K562 (cell line): Measurements from ENCODE around the gene FAM43B. TPM values are rescaled to one million over a fixed set of nuclear protein-coding genes. Genes with fewer than 3 reads are reported as not detected.
A peak's percentile ranks its signal among the peaks of the same experiment; 100 is the strongest.

Experiments used
- ATF1 ChIP-seq, 2 experiments: fragments of 450-650 bp in 1 of 2; IDR thresholded peaks; 2 replicates each; pipeline ENCODE4 v1.6.1; 2016; ENCODE audit warnings: missing compliant biosample characterization in 1 of 2, missing genetic modification characterization in 1 of 2
- CREB3L1 ChIP-seq: fragments of 450-650 bp; IDR thresholded peaks from 2 replicates; pipeline ENCODE4 v1.6.1; 2014; ENCODE audit warnings: low read depth, mild to moderate bottlenecking, moderate library complexity, borderline replicate concordance
- EWSR1 ChIP-seq: fragments of 450-650 bp; IDR thresholded peaks from 2 replicates; pipeline ENCODE4 v1.6.1; 2018; ENCODE audit warnings: borderline replicate concordance, mild to moderate bottlenecking, low read depth, moderate library complexity; ENCODE audit not compliant: partially characterized antibody
- GABPA ChIP-seq: fragments of 200-800 bp; sonication (Bioruptor generic); conservative IDR thresholded peaks from 2 replicates; pipeline ENCODE4 v1.6.1; 2016; ENCODE audit warnings: low read depth, missing genetic modification characterization, missing compliant biosample characterization
- GTF3C2 ChIP-seq: IDR thresholded peaks from 3 replicates; pipeline ENCODE4 v1.6.1; 2011; ENCODE audit warnings: borderline replicate concordance, mild to moderate bottlenecking, moderate library complexity; ENCODE audit not compliant: insufficient read length; ENCODE audit errors: extremely low read depth
- HNRNPH1 ChIP-seq: fragments of 200-400 bp; formaldehyde crosslinking; optimal IDR thresholded peaks from 2 replicates; pipeline ENCODE3; 2017; ENCODE audit warnings: low read depth, mild to moderate bottlenecking, low read length, moderate library complexity
- KLF16 ChIP-seq: IDR thresholded peaks from 2 replicates; pipeline ENCODE4 v1.6.1; 2016; ENCODE audit warnings: antibody characterized with exemption
- NFYB ChIP-seq: IDR thresholded peaks from 2 replicates; pipeline ENCODE4 v1.6.1; 2011; ENCODE audit warnings: mild to moderate bottlenecking, moderate library complexity; ENCODE audit not compliant: insufficient read length; ENCODE audit errors: extremely low read depth
- POLR2A ChIP-seq: fragments of 450-650 bp; conservative IDR thresholded peaks from 2 replicates; pipeline ENCODE4 v1.6.1; 2016
- POLR2H ChIP-seq: IDR thresholded peaks from 2 replicates; pipeline ENCODE4 v1.6.1; 2016; ENCODE audit warnings: missing genetic modification characterization, low read depth, mild to moderate bottlenecking, control low read depth, missing compliant biosample characterization, moderate library complexity
- PTTG1 ChIP-seq: fragments of 450-650 bp; IDR thresholded peaks from 2 replicates; pipeline ENCODE4 v1.6.1; 2016; ENCODE audit warnings: low read depth, mild to moderate bottlenecking, missing genetic modification characterization, missing compliant biosample characterization
- ZKSCAN8 ChIP-seq: fragments of 200-800 bp; sonication (Bioruptor generic); IDR thresholded peaks from 2 replicates; pipeline ENCODE4 v1.6.1; 2016; ENCODE audit warnings: missing genetic modification characterization, missing compliant biosample characterization
- ZNF146 ChIP-seq: IDR thresholded peaks from one replicate; pipeline ENCODE4 v1.6.1; 2018; ENCODE audit warnings: missing compliant biosample characterization; ENCODE audit not compliant: unreplicated experiment
- ZNF184 ChIP-seq: sonication (generic); formaldehyde crosslinking; IDR thresholded peaks from 2 replicates; pipeline ENCODE4 v1.5.0; 2020; ENCODE audit warnings: missing genetic modification reagents
- ZNF41 ChIP-seq: fragments of 250-450 bp; sonication (Bioruptor Pico); conservative IDR thresholded peaks from 2 replicates; pipeline ENCODE4 v1.4.0; 2020; ENCODE audit warnings: mild to moderate bottlenecking
- ZNF583 ChIP-seq: fragments of 250-450 bp; sonication (Bioruptor Pico); IDR thresholded peaks from 2 replicates; pipeline ENCODE4 v1.4.0; 2020
- ZNF668 ChIP-seq: fragments of 250-450 bp; sonication (Bioruptor Pico); IDR thresholded peaks from 2 replicates; pipeline ENCODE4 v1.8.0; 2022; ENCODE audit warnings: mild to moderate bottlenecking, inconsistent platforms
- polyA plus RNA-seq, 8 experiments: library from polyadenylated mRNA; depleted of rRNA in 4 of 8; stranded (reverse) in 5 of 8; unstranded in 3 of 8; fragments of >200 nt; fragmentation: Nextera tagmentation in 2 of 8; fragmentation: Illumina TruSeq in 1 of 8; extraction: Ambion mirVana in 2 of 8; extraction: Trizol in 1 of 8; gene quantifications; 2 replicates each; pipeline versions ENCODE4 v1.2.1 to v1.2.3, GENCODE V29; 2011 to 2014; ENCODE audit warnings: inconsistent platforms in 1 of 8, missing spikeins in 1 of 8
- total RNA-seq, 7 experiments: library from RNA; depleted of rRNA in 6 of 7; stranded (reverse); fragments of >200 nt in 6 of 7; fragmentation: Illumina TruSeq in 2 of 7; extraction: Trizol in 2 of 7; gene quantifications; 2 replicates each; pipeline versions ENCODE4 v1.2.1 to v1.2.3, GENCODE V29; 2011 to 2021; ENCODE audit warnings: low replicate concordance in 1 of 7
- TF ChIP-seq, protein P1 (sequence below): sonication (generic); formaldehyde crosslinking; IDR thresholded peaks from 2 replicates; pipeline ENCODE4 v1.5.0; 2020; ENCODE audit warnings: missing genetic modification reagents
- TF ChIP-seq, protein P2 (sequence below): fragments of 250-450 bp; sonication (Bioruptor Pico); IDR thresholded peaks from 2 replicates; pipeline ENCODE4 v1.4.0; 2020; ENCODE audit warnings: borderline replicate concordance

The FAM43B gene
- total and polyA plus RNA-seq, 9 of the 15 experiments (the other 6 are each of a cell fraction or from before 2014, with no cell fraction given) = not detected

GRCh38 chr1:20603504-20604464, 51.4 kb downstream of the FAM43B start (continued):
- TF ChIP-seq GABPA (tag) (no peak), GTF3C2 (no peak), POLR2H (tag) (no peak), EWSR1 (no peak), ZNF184 (CRISPR knock-in tag) (no peak), ZNF146 (no peak), ZNF41 (no peak), POLR2A (no peak), ATF1 (CRISPR knock-in tag; IDR thresholded peaks at IDR 0.05) (no peak), ATF1 (tag; IDR thresholded peaks at IDR 0.05) (no peak), PTTG1 (tag) (no peak), ZNF583 (CRISPR knock-in tag) (no peak), HNRNPH1 (no peak), ZKSCAN8 (CRISPR knock-in tag) (no peak), ZNF668 (CRISPR knock-in tag) (no peak), KLF16 (no peak), NFYB (peak; percentile 50), CREB3L1 (no peak)
- TF ChIP-seq, protein P1, sequence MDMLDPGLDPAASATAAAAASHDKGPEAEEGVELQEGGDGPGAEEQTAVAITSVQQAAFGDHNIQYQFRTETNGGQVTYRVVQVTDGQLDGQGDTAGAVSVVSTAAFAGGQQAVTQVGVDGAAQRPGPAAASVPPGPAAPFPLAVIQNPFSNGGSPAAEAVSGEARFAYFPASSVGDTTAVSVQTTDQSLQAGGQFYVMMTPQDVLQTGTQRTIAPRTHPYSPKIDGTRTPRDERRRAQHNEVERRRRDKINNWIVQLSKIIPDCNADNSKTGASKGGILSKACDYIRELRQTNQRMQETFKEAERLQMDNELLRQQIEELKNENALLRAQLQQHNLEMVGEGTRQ (CRISPR knock-in tag) = peak; percentile 94
- TF ChIP-seq, protein P2, sequence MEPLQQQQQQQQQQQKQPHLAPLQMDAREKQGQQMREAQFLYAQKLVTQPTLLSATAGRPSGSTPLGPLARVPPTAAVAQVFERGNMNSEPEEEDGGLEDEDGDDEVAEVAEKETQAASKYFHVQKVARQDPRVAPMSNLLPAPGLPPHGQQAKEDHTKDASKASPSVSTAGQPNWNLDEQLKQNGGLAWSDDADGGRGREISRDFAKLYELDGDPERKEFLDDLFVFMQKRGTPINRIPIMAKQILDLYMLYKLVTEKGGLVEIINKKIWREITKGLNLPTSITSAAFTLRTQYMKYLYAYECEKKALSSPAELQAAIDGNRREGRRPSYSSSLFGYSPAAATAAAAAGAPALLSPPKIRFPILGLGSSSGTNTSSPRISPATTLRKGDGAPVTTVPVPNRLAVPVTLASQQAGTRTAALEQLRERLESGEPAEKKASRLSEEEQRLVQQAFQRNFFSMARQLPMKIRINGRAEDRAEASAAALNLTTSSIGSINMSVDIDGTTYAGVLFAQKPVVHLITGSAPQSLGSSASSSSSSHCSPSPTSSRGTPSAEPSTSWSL (CRISPR knock-in tag) = no peak
